Measurements from ENCODE around the gene KCNK3.

DNA sequence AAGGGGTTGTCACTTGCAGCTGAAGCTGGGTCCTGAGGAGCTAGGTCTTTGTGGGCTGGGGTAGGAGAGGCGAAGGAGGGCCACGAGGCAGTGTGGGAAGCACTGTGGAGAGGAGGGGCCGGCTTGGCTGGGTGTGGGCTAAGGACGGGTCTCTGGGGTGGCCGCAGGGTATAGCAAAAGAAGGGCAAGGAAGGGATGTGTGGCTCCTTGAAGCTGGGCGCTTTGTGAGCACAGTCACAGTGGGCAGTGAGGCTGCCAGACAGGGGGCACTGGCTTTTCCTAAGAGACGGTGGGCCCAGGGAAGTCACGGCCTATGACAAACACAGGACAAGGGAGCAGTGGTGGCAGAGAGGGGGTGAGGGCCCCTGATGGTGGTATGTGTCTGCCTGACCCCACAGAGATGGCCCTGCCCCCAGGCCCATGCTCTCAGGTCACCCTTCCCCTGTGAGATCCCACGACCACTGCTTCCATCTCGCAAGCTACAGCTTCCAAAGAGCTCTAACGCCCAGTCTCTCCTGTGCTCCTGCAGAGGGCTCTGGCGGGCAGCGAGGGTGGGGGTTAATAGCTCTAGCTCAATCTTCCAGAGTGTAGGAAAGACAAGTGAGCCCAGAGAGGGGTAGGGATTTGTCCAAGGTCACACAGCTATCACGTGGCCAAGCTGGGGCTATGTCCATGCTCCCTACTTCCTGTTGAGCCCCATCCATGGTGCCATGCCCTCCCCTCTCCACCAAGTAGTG, 32.4 kb downstream of the KCNK3 start:
- TF ChIP-seq, protein P1, sequence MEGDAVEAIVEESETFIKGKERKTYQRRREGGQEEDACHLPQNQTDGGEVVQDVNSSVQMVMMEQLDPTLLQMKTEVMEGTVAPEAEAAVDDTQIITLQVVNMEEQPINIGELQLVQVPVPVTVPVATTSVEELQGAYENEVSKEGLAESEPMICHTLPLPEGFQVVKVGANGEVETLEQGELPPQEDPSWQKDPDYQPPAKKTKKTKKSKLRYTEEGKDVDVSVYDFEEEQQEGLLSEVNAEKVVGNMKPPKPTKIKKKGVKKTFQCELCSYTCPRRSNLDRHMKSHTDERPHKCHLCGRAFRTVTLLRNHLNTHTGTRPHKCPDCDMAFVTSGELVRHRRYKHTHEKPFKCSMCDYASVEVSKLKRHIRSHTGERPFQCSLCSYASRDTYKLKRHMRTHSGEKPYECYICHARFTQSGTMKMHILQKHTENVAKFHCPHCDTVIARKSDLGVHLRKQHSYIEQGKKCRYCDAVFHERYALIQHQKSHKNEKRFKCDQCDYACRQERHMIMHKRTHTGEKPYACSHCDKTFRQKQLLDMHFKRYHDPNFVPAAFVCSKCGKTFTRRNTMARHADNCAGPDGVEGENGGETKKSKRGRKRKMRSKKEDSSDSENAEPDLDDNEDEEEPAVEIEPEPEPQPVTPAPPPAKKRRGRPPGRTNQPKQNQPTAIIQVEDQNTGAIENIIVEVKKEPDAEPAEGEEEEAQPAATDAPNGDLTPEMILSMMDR (IDR thresholded peaks at IDR 0.05; ENCODE audit: low read length): no peak
- no peak for TF ChIP-seq EZH2phosphoT487 (IDR thresholded peaks at IDR 0.05; ENCODE audit: low read length)
